Retina (tissue), 1 donor: ENCODE measurements around the gene TTC13.
A peak's percentile ranks its signal among the peaks of the same experiment; 100 is the strongest.

ENCODE experiments used
- DNase-seq: peaks from one replicate; pipeline ENCODE4 v3.0.0-alpha.2; 2016

TTC13 gene

DNA sequence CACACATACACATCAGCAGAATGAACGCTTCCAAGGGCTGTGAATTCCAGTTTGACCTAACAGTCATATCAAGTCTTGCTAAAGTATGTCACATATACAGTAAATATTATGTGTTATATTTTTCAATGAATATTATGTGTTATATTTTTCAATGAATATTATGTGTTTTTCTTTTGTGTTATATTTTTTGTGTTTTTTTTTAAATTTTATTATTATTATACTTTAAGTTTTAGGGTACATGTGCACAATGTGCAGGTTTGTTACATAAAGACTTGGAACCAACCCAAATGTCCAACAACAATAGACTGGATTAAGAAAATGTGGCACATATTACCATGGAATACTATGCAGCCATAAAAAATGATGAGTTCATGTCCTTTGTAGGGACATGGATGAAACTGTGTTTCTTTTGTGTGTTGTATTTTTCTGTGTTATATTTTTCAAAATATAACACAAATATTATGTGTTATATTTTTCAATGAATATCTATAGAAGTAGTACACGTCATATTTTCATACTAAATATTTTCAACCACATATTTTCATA is 35.5 kb downstream of the TTC13 start:
- no peak for DNase-seq

DNA sequence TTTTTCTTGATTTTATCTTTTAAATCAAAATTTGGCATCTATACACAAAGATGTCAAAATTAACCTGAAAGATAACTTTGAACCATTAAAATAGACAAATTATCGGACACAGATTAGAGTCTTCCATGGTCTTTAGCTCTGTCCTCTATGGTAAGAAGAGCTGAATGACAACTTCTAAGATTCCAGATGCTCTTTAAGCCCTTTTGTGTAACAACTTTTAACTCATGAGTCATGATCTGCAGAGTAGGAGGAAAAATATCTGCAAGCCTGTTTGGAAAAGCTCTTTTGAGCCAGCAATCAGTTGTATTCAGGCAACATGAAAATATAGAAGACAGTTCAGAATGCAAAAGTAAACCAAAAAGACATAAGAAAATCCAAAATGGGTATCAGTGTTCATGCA is 37.8 kb downstream of the TTC13 start:
- no peak for DNase-seq

GRCh38 chr1:230939806-230940489 is 38.7 kb downstream of the TTC13 start:
- DNase-seq, result no peak

GRCh38 chr1:230938924-230939368 is 39.7 kb downstream of the TTC13 start:
- DNase-seq, result no peak

DNA sequence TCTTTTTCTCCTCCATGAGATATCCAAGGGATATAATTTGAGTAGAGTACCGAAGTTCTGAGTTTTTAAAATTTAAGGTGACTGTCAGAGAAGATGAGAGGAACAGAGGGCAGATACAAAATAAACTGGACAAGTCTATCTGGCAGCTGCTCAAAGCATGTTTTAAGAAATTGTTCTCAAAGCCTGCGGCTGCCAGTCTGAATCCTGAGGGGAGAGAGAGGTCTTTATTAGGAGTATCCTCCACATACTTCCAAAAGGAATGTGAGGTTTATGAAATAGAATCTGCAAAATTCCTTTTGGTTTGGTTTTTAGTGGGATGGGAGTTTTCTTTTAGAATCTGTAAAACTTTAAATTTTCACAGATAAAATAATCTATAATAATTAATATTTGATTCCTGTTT is 41.3 kb downstream of the TTC13 start:
- no peak for DNase-seq

DNA sequence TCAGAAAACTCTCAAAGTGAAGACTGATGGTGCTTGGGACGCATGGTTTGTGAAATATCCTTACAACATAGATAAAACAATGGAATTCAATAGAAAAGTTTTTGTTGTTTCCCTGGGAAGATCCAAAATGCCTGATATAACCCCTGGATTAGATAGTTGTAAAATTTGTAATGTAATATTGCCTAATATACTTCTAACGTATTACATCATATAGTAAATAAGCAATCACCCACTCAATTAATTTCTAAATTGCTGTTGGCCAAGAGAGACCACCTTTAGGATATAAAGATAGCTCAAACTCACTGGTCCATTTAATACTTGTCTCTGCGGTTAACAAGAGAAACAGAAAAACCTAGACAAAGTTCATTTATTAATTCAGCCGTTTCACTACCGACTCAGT is 42.2 kb downstream of the TTC13 start:
- no peak for DNase-seq

DNA sequence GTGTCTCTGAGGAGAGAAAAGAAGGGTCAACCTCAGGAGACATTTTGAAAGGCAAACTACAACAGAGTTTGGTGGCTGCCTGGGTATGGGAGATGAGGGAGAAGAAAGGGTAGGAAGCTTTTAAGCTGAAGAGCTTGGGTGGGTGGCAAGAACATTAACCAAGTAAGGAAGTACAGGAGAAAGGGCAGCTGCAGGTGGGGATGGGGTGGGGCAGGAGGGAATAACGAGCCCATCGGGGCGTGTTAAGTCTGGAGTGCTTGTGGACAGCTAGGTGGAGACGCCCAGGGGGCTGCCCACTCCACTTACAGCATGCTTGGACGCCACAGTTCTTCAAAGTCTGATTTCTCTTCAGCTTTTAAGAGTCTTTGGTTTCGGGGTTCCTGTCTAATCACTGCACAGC is 42.8 kb downstream of the TTC13 start:
- no peak for DNase-seq

DNA sequence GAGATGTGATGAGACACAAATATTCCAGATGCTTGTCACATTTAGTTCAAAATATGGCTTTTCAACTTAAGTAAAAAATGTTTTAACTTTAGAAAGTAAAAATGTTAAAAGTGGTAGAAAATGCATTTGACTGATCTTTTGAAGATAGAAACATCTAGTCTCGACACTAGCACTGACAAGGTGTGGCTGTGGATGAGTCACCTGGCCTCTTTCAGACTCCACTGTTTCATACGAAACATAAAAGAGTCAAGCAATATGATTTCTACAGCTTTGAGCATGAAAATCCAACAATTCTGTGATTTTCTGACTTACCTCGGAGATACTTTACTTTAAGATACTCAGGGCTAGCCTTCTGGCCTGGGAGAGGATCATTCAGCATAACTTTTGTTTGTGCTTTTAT is 47.7 kb downstream of the TTC13 start:
- no peak for DNase-seq

GRCh38 chr1:230926182-230926581 is 52.5 kb downstream of the TTC13 start:
- no peak for DNase-seq

- DNase-seq, result no peak
These were observed 53.1 kb downstream of the TTC13 start for GRCh38 chr1:230925608-230926007.

- DNase-seq, result no peak
These were observed 55.5 kb downstream of the TTC13 start for GRCh38 chr1:230923176-230923575.

- no peak for DNase-seq
These were observed 56.0 kb downstream of the TTC13 start for GRCh38 chr1:230922620-230923019.

GRCh38 chr1:230919207-230919606 is 59.5 kb downstream of the TTC13 start:
- DNase-seq, result no peak

DNA sequence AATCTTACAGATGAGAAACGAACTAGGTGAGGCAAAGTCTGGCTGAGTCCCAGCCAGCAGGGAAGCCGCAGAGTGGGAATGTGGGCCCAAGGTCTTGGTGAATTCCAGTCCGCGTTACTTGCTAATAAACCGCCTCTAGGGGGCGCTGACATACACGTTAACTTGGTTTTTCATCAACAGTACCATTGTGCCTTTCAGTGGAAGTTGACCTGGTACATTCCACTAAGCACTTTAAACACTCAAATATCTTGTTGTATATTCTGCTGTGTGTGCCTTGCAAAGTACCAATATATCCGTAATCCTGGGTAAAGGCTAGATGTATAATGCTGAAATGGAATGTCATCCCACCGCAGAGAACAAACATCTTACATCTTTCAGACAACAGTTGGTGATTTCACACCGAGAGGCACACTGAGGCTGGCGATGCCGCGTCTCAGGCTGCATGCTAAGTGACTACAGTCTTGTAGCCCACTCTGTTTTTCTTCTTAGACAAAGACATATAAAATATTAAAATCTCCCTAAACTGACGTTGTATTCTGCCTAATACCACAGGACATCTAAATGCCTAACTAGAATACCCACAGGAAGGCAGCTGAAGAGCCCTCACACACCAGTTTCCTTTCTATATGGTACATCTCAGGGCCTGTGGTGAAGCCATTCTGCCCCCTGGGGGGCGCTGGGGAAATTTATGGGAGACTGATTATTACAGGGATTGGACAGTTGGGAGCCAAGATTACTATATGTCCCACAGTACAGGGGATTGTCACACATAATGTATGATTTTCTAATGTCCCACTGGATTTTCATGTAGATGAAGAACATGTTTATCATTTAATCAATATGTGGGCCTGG is 61.2 kb downstream of the TTC13 start:
- DNase-seq, result peak; percentile 64

- DNase-seq, result no peak
These were observed 61.9 kb downstream of the TTC13 start for GRCh38 chr1:230916587-230917283.

GRCh38 chr1:230915078-230915477 is 63.6 kb downstream of the TTC13 start:
- no peak for DNase-seq

DNA sequence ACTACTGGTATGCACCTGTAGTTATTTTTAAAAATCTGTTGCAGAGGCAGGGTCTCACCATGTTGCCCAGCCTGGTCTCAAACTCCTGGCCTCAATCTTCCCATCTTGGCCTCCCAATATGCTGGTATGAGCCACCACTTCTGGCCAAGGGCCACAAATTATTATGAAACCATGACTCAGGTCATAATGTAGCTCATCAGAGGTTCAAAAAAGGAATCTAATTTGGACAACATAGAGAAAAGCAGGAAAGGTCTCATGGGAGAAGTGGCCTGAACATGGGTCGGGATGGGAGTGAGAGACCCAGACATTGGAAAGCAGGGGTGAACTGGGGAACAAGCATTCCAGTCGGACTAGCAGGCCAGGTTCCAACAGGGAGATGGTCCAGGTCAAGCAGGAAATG is 65.2 kb downstream of the TTC13 start:
- DNase-seq, result no peak

GRCh38 chr1:230910755-230911117 is 67.9 kb downstream of the TTC13 start:
- DNase-seq, result no peak

- DNase-seq, result no peak
These were observed 68.5 kb downstream of the TTC13 start for GRCh38 chr1:230909974-230910754.

DNA sequence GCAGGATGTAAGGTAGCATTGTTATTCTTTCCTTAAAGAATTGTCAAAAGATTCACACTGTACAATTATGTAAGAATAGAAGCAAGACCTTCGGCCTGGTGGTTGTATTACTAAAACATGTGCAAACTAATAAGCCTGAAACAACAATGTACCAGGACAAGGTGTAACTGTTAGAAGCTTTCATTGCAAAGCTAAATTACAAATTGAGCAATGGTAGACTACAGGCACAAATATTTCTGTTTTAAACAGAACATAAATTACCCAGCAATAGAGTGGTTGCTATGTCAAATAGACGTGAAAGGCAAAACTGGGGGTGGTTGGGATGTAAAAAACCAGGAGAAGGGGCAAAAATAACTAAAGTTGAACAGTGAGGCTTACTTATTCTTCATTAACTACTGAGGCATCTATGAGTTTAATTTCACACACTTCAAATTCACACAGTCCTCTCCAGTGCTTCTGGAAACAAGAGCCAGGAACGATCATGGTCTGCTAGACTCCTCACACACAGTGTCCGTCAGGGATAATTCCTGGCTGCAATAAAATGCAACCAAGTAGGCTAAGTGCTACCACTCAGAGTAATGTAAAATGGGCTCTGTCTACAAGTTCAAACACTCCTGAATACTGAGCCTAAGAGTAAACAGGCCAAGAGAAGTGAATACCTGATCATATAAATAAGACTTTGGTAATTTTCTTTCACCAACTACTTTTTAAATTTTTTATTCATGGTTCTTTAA is 71.0 kb downstream of the TTC13 start:
- no peak for DNase-seq

DNA sequence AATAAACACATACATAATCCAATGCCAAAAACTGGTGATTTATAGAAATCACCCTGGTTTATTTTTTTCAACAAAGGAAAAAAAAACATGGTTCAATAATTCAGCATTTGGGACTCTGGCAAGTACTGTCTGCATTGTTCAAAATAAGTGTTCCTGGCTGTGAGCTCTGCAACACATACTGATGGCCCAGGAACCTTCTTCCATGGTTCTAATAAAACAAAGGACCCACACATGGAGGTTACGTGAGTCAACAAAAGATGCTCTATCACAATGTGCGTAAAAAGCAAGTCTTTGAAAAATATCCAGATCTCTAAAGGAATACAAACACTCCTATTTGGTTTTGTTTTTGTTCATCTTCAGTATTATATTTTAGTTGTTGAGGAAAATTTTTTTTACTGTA is 72.4 kb downstream of the TTC13 start:
- DNase-seq, result no peak

GRCh38 chr1:230905733-230906132 is 72.9 kb downstream of the TTC13 start:
- DNase-seq, result no peak
